GM18511 (cell line): ENCODE data around the gene ANXA6.

Source experiments
- ATAC-seq: cut with Tn5 transposase; IDR thresholded peaks from one replicate; pipeline ENCODE4 v1.9.1; 2021; ENCODE audit warnings: mild to moderate bottlenecking, moderate library complexity; ENCODE audit not compliant: unreplicated experiment

ANXA6 gene

GRCh38 chr5:151130922-151131891 is 26.4 kb downstream of the ANXA6 start:
- ATAC-seq = no peak

- no peak for ATAC-seq
Observed at GRCh38 chr5:151130235-151130921, 27.2 kb downstream of the ANXA6 start.

DNA sequence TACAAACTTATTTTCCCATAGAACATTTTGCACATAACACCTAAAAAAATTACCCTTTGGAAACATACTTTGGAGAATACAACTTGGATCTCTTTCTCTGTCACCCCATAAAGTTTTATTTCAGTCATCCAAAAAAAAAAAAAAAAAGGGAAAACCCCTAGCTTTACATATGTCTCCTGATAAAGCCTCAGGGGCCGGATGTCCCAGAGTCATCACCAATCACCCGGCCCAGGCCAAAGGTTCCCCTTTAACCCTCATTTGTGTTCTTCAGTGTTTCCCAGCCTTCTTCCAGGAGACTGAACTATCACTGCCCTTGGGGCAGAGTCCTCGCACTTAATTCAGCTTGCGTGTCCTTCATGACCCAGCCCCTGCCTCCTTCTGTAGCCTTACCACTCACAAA is 28.8 kb downstream of the ANXA6 start:
- no peak for ATAC-seq

DNA sequence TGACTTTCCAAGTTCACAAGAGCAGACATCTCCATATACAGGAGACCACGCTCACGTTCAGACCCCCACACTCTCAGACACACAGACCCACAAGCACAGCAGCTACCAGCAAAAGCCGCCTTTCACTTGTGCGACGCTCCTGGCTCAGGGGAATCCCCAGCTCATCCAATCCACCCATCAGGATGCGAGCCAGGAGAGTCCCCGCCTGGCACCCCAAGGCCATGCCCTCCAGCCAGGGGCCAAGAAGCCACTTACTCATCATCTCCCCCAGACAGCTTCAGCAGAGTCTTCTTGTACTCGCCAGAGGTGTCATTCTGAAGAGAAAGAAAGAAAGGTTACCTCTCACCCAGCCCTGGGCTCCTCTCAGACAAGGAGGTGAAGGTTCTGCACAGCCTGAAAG is 29.7 kb downstream of the ANXA6 start:
- ATAC-seq = no peak

GRCh38 chr5:151126199-151126645 is 31.4 kb downstream of the ANXA6 start:
- peak; percentile 27 for ATAC-seq

- no peak for ATAC-seq
Observed at GRCh38 chr5:151125421-151125820, 32.2 kb downstream of the ANXA6 start.

GRCh38 chr5:151123897-151124751 is 33.5 kb downstream of the ANXA6 start:
- peak; percentile 90 for ATAC-seq

DNA sequence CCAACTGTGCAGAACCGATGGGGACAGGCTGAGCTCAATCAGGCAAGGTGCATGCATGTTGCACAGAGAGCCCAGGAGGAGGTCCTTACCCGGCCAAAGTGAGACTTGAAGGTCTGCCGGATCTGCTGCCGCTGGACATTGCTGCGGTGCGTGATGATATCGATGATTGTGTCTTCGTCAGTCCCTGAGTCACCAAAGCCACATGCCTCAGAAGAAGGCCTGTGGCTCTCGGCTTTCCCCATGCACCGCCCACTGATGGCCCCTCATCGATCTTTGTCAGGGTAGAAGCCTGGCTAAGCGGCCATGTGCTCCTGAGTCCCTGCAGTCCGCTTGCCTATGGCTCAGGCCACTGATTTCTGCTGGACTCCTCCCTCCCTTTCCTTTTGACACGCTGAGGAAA is 34.8 kb downstream of the ANXA6 start:
- no peak for ATAC-seq

- ATAC-seq = no peak
Observed at GRCh38 chr5:151121665-151122064, 35.9 kb downstream of the ANXA6 start.

GRCh38 chr5:151121095-151121494 is 36.5 kb downstream of the ANXA6 start:
- ATAC-seq = no peak

- ATAC-seq = no peak
Observed at GRCh38 chr5:151118913-151119575, 38.5 kb downstream of the ANXA6 start.

DNA sequence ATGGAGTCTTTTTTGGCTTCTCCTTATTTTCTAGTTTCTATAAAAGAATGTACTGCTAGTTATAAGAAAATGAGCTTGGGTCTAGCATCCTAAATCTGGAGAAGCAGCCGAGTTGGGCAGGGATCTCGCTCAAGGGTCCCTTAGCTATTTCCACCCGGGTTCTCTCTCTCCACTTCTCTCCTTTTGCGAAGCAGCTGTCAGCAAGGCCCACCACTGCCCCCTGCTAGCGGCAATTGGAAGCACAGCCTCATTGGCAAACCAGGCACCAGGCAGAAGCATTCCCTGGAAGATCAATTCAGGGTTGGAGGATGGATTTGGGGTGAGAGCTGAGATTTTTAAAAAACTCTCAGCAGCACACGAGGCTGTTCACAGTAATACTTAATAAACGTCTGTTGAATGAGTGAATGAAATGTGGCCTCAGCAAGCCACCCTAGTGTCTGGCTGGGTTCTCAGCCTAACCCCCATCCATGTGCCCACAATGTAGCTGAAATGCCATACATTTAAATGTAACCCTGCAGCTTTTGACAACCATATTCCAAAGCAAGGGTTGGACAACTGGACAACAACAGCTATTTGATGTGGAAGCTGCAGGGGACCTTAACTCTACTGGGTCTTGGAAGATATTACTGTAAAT is 42.2 kb downstream of the ANXA6 start:
- ATAC-seq = peak; percentile 54

DNA sequence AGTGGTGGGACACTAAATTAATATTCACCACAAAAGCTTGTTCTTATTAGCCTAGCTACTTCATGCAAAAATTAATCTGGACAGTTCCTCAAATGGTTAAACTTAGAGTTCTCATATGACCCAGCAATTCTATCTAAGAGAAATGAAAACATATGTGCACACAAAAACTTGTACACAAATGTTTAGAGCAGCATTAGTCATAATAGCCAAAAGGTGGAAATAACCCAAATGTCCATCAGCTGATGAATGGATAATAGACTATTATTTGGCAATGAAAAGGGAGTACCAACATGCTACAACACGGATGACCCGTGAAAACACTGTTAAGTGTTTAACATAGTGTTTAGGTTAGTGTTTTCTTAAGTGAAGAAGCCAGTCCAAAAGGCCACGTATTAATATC is 43.9 kb downstream of the ANXA6 start:
- no peak for ATAC-seq

- ATAC-seq = no peak
Observed at GRCh38 chr5:151110992-151111391, 46.6 kb downstream of the ANXA6 start.

GRCh38 chr5:151110122-151110681 is 47.4 kb downstream of the ANXA6 start:
- ATAC-seq = peak; percentile 41

DNA sequence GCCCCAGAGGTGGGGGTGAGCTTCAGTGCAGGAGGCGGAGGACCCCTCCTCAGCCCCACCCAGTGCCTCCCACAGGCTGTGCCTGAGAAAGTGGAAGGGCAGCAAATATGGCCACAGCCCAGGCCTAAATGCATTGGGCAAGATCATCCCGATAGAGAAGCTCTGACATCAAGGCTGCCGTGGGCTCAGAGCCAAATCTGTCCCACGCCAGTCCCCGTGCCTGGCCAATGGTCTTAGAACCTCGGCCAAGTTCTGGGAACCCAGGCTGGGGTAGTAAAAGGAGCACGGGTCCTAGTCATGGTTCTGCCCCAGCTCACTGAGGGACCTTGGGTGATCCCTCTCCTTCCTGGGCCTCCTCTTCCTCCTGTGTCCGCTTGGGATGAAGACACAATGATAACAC is 49.0 kb downstream of the ANXA6 start:
- ATAC-seq = no peak

- ATAC-seq = no peak
Observed at GRCh38 chr5:151107738-151108520, 49.6 kb downstream of the ANXA6 start.

- no peak for ATAC-seq
Observed at GRCh38 chr5:151107084-151107483, 50.5 kb downstream of the ANXA6 start.

GRCh38 chr5:151106509-151106908 is 51.1 kb downstream of the ANXA6 start:
- ATAC-seq = no peak
